IPS-15b (cell line): Measurements from ENCODE around the gene OR2A1.
"Not testable (repeated sequence)": the region's sequence is repeated elsewhere in the genome, so short reads cannot be mapped to it uniquely, and the experiment has no call there.

Experiments
- H3K27me3 ChIP-seq: one replicate; pipeline ENCODE4 v1.6.1; 2013; ENCODE audit warnings: low read length; ENCODE audit not compliant: control insufficient read depth, insufficient read depth
- H3K36me3 ChIP-seq: one replicate; pipeline ENCODE4 v1.6.1; 2013; ENCODE audit warnings: low read length; ENCODE audit not compliant: control insufficient read depth, insufficient read depth
- H3K4me1 ChIP-seq: one replicate; pipeline ENCODE4 v1.6.1; 2013; ENCODE audit warnings: mild to moderate bottlenecking, low read length; ENCODE audit not compliant: control insufficient read depth, insufficient read depth
- H3K4me3 ChIP-seq: one replicate; pipeline ENCODE4 v1.5.1; 2013; ENCODE audit warnings: low read depth, low read length
- H3K9ac ChIP-seq: one replicate; pipeline ENCODE4 v1.6.1; 2013; ENCODE audit warnings: low read depth, mild to moderate bottlenecking, low read length
- H3K9me3 ChIP-seq: one replicate; pipeline ENCODE4 v1.6.1; 2013; ENCODE audit warnings: mild to moderate bottlenecking, low read length; ENCODE audit not compliant: control insufficient read depth, insufficient read depth

Gene OR2A1

DNA sequence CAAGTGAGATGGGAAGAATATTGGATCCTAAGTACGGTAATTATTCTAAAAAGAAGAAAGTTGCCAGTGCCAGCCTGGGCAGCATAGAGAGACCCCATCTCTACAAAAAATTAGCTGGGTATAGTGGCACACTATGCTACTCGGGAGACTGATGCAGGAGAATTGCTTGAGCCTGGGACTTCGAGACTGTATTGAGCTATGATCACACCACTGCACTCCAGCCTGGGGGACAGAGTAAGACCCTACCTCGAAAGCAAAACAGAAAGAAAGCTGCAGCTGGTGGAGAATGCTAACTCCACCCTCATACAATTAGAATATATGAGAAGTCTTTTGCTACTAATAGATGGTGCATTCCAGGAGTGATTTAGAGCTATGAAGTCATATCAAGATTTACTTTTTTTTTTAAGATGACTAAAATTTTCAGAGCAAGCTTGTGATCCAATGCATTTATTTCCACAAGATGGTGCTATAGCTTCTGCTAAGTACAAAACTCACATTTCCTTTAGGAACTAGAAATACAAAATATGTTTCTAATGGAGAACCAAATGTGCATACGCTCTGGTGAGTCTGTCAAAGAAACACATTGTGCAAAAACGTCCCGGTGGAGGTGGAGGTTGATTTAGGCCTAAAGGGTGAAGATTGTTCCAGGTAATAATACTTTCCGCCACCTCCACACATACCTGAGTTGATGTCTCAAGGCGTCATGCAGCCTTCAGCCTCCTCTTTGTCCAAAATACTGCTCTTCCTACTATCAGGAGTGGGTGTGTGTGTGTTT, 19.2 kb downstream of the OR2A1 start:
- H3K4me1 ChIP-seq, H3K27me3 ChIP-seq, H3K36me3 ChIP-seq, H3K4me3 ChIP-seq, H3K9me3 ChIP-seq, H3K9ac ChIP-seq: not testable (repeated sequence)

DNA sequence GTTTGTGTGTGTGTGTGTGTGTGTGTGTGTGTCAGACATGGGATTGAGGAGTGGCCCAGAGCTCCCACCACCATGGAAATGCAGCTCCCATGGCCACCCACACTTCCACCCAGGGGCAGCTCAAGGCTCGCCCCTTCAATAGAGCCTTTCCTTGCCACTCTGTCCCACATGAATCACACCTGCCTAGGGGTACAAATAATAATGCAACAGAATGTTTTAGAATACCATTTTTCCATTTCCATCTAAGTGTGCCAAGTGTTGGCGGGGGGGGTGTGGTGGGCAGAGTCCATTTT, 19.7 kb downstream of the OR2A1 start:
- not testable (repeated sequence) for H3K4me1 ChIP-seq, H3K27me3 ChIP-seq, H3K9ac ChIP-seq, H3K4me3 ChIP-seq, H3K36me3 ChIP-seq, H3K9me3 ChIP-seq

DNA sequence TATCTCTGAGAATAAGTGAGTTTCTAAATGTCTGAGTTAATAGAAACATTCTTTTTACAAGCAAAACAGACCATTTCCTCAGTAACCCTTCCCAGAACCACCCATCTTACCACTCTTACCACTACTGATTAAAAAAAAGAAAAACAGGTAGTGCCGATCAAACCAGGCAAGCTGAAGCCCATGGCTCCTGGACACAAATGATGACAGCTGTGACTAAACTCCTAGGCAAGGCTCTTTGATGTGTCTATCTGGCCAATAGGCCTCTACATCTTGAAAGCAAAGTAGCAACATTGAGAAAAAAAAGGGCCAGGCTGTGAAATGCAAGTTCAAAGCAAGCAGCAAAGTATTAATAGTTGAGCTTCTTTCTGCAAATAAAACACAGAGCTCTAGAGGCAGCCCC, 36.4 kb downstream of the OR2A1 start:
- not testable (repeated sequence) for H3K9ac ChIP-seq, H3K4me1 ChIP-seq, H3K36me3 ChIP-seq, H3K27me3 ChIP-seq, H3K4me3 ChIP-seq, H3K9me3 ChIP-seq

DNA sequence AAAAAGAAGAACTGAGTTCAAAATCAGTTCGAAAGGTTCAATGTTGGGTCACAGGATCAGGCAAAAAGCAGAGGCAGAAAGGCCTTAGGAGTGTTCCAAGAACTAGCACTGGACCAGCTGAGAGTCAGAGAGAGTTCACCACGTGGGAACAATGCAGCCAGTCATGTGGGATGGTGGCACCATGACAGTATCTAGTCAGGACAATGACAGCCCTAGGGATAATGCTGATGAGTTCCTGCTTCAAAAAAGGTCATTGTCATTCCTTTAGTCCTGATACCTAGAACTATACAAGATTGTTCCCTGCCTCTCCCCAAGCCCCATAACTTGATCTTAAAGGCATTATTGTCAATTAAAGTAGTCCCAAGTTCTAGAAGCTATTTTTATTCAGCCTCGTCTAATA, 39.4 kb downstream of the OR2A1 start:
- not testable (repeated sequence) for H3K27me3 ChIP-seq, H3K4me1 ChIP-seq, H3K36me3 ChIP-seq, H3K4me3 ChIP-seq, H3K9ac ChIP-seq, H3K9me3 ChIP-seq

DNA sequence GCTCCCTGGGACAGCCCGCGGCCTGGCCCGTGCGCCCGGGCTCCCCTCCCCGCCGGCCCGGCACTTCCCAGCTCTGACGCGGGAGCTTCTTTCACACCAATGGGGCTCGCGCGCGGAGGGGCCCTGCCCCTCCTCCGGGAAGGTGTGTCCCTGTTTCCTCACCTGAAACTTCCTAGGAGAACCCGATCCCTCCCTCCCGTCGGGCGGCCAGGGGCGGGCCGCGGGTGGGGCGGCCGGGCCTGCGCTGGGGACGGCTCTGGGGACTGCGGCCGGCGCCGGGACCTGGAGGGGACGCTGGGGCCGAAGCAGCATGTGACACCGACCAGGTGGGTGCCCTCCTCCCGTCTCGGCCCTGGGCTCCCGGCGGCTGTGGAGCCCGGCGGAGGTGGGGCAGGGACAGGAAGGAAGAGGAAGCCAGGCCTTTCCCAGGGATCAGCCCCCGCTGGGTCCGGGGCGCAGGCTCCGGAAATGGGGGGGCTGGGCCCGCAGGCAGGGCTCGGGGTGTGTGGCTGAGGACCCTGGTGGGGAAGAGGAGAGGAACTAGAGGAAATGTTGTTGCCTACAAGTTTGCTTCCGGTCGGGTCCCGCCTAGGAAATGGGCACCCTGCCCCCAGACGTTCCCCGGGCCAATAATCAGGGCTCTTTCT, 43.1 kb downstream of the OR2A1 start, which contains the start of gene ARHGEF5:
ARHGEF5 (plus strand) TSS at position 227 of the 647 bp plus-strand sequence. CDS start 7,268 bp downstream, outside the sequence.
- peak within 1 kb of the TSS; percentile 37 for H3K4me3 ChIP-seq
- not testable (repeated sequence) for H3K36me3 ChIP-seq, H3K4me1 ChIP-seq, H3K27me3 ChIP-seq, H3K9me3 ChIP-seq, H3K9ac ChIP-seq

DNA sequence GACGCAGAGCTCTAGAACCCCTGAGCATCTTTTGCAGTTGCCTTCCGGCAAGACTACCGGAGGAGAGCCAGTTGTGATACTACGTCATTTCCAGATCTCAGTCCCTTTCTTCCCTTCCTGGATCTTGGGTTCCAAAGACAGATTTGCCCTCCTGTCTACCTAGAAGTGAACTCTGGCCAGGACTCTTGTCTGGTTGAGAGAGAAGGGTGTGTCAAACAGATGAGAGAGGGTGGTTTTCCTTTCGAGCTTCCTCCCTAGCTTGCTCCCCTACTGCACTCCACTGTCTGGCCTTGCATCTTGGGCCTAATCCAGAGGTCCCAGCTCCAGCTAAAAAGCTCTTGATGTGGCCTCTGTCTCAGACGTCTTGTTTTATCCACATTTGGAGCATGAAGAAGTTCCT, 44.0 kb downstream of the OR2A1 start:
- not testable (repeated sequence) for H3K9me3 ChIP-seq, H3K36me3 ChIP-seq, H3K4me1 ChIP-seq, H3K4me3 ChIP-seq, H3K27me3 ChIP-seq, H3K9ac ChIP-seq

DNA sequence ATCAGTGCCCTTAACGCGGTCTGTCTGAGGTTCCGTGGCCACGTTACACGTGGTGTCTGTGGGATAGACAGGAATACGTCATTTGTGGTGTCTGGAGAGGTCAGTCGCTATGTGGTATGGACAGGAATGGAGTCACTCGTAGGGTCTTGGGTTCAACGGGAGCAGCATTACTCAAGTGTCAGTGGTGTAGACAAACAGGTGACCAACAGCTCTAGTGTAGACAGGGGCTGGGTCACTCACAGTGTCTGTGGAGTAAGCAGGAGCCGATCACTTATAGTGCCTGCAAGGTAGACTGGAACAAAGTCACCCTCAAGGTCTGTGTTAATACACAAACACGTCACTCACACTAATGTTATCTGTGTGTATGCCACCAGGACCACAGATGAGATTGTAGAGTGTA, 44.6 kb downstream of the OR2A1 start:
- not testable (repeated sequence) for H3K9me3 ChIP-seq, H3K4me1 ChIP-seq, H3K4me3 ChIP-seq, H3K9ac ChIP-seq, H3K27me3 ChIP-seq, H3K36me3 ChIP-seq

DNA sequence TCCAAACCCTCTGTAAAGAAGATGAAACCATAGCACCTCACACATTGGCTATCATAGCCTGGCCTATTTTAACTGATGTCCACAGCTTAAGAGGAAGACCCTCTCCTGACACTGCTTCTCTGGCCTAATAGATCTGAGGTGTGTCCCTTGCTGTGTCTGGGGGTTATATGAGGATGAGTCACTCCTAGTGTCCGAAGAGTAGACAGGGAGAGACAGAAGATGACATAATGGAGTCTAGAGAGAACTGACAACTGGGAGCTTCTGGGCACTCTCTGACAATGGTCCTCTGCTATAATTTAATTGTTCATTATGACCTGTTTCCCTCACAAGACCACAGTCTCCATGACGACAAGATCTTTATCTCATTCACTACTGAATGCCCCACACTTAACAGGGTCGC, 49.8 kb downstream of the OR2A1 start:
- not testable (repeated sequence) for H3K4me3 ChIP-seq, H3K9me3 ChIP-seq, H3K4me1 ChIP-seq, H3K36me3 ChIP-seq, H3K27me3 ChIP-seq, H3K9ac ChIP-seq

DNA sequence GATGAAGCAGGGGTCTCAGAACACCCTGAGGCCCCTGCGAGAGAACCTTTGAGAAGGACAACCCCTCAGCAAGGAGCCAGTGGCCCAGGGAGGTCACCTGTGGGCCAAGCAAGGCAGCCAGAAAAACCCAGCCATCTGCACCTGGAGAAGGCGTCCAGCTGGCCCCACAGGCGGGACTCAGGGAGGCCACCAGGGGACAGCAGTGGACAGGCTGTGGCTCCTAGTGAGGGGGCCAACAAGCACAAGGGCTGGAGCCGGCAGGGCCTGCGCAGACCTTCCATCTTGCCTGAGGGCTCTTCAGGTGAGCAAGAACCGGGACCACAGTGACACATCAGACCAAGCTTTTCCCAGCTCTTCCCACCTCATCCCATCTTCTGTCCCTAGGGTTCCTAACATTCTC, 53.3 kb downstream of the OR2A1 start:
- H3K36me3 ChIP-seq, H3K4me3 ChIP-seq, H3K9ac ChIP-seq, H3K4me1 ChIP-seq, H3K27me3 ChIP-seq, H3K9me3 ChIP-seq: not testable (repeated sequence)

DNA sequence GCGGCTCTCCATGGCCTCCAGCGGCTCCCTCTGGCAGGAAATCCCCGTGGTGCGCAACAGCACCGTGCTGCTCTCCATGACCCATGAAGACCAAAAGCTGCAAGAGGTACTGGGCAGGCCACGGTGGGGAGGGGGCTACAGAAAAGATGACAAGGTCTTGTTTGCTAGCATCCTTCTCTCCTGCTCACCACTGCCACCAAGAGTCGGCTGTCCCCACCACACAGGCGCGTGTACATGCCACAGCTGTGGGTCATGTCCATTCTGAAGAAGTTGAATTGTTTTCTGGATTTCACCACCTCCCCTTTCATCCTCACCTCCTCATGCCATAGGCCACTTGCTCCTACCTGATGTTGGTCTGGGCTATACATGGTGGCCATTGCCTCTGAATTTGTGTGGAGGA, 55.0 kb downstream of the OR2A1 start:
- H3K4me1 ChIP-seq: not testable (repeated sequence)

DNA sequence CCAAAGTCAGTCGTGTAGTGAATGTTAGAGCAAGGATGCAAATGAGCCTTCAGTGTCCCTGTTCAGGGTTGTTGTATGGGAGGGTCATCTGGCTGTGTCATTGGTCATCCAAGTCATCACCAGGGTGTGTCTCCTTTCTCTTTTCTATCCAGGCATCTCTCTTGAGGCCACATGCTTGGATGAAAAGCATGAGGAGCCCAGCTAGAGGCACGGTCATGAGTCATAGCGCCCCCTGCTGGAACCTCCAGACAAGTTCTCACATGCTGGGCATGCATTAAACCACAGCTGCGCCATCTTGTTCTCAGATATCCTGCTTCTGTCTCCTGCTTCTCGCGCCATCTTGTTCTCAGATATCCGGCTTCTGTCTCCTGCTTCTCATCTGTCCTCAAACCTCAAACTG, 57.0 kb downstream of the OR2A1 start:
- H3K4me3 ChIP-seq, H3K4me1 ChIP-seq, H3K36me3 ChIP-seq, H3K27me3 ChIP-seq, H3K9me3 ChIP-seq, H3K9ac ChIP-seq: not testable (repeated sequence)

More for the DNA sequence above, 55.0 kb downstream of the OR2A1 start:
- not testable (repeated sequence) for H3K36me3 ChIP-seq, H3K9ac ChIP-seq, H3K4me3 ChIP-seq, H3K27me3 ChIP-seq, H3K9me3 ChIP-seq
